Ishikawa (cell line): Measurements from ENCODE around the gene PFDN4.

ENCODE experiments used
- CEBPB ChIP-seq: IDR thresholded peaks from 2 replicates; pipeline ENCODE4 v1.6.1; 2012
- CREB1 ChIP-seq: IDR thresholded peaks from 2 replicates; pipeline ENCODE4 v1.6.1; 2012; ENCODE audit warnings: low read depth
- EGR1 ChIP-seq: IDR thresholded peaks from 2 replicates; pipeline ENCODE4 v1.6.1; 2012
- EP300 ChIP-seq: IDR thresholded peaks from 2 replicates; pipeline ENCODE4 v1.6.1; 2012; ENCODE audit warnings: borderline replicate concordance
- FOXM1 ChIP-seq: IDR thresholded peaks from 2 replicates; pipeline ENCODE4 v1.6.1; 2012; ENCODE audit warnings: low read depth, borderline replicate concordance
- MAX ChIP-seq: IDR thresholded peaks from 2 replicates; pipeline ENCODE4 v1.6.1; 2012
- NFIC ChIP-seq: IDR thresholded peaks from 2 replicates; pipeline ENCODE4 v1.6.1; 2012
- RAD21 ChIP-seq: IDR thresholded peaks from 2 replicates; pipeline ENCODE4 v1.6.1; 2012; ENCODE audit warnings: low read depth
- REST ChIP-seq: IDR thresholded peaks from 2 replicates; pipeline ENCODE4 v1.6.1; 2012; ENCODE audit warnings: low read depth, mild to moderate bottlenecking
- TAF1 ChIP-seq: IDR thresholded peaks from 2 replicates; pipeline ENCODE4 v1.6.1; 2012; ENCODE audit warnings: low read depth, mild to moderate bottlenecking
- TEAD4 ChIP-seq: IDR thresholded peaks from 2 replicates; pipeline ENCODE4 v1.6.1; 2012
- USF1 ChIP-seq: IDR thresholded peaks from 2 replicates; pipeline ENCODE4 v1.6.1; 2012
- YY1 ChIP-seq: IDR thresholded peaks from 2 replicates; pipeline ENCODE4 v1.6.1; 2012; ENCODE audit warnings: low read depth
- ZBTB7A ChIP-seq: IDR thresholded peaks from 2 replicates; pipeline ENCODE4 v1.6.1; 2012; ENCODE audit warnings: low read depth

GRCh38 chr20:54237116-54237943, 29.4 kb downstream of the PFDN4 start:
- no peak for TF ChIP-seq NFIC
- no peak for TF ChIP-seq TEAD4
- no peak for TF ChIP-seq RAD21
- no peak for TF ChIP-seq TAF1
- no peak for TF ChIP-seq CEBPB
- TF ChIP-seq USF1 = no peak
- no peak for TF ChIP-seq YY1
- TF ChIP-seq ZBTB7A = no peak
- TF ChIP-seq REST = no peak
- no peak for TF ChIP-seq EP300
- no peak for TF ChIP-seq CREB1
- TF ChIP-seq MAX = no peak
- no peak for TF ChIP-seq EGR1
- no peak for TF ChIP-seq FOXM1
